ENCODE measurements around the gene JPT2.
"Not testable (repeated sequence)": the region's sequence is repeated elsewhere in the genome, so short reads cannot be mapped to it uniquely, and the experiment has no call there.

JPT2 gene

GRCh38 chr16:1712791-1713261 lies 34.7 kb downstream of the JPT2 start:
- DNase-seq (ENCODE audit: insufficient read length, low spot score): no peak
- TF ChIP-seq TAF1 (IDR thresholded peaks at IDR 0.05; ENCODE audit: low read depth, low read length): no peak
- TF ChIP-seq PAX5 (IDR thresholded peaks at IDR 0.05; ENCODE audit: insufficient read depth, low read length, severe bottlenecking): no peak
- TF ChIP-seq SPI1 (IDR thresholded peaks at IDR 0.05; ENCODE audit: low read depth, low read length): no peak
- TF ChIP-seq POLR2A (IDR thresholded peaks at IDR 0.05; ENCODE audit: low read depth, low read length): no peak
- no peak for TF ChIP-seq POLR2AphosphoS5 (IDR thresholded peaks at IDR 0.05; ENCODE audit: low read depth, low read length)
- TF ChIP-seq POU2F2 (IDR thresholded peaks at IDR 0.05; ENCODE audit: low read depth, low read length): no peak
- no peak for FAIRE-seq

GRCh38 chr16:1713331-1713730 lies 35.3 kb downstream of the JPT2 start:
- FAIRE-seq (no peak), DNase-seq (ENCODE audit: insufficient read length, low spot score) (no peak)
- TF ChIP-seq PAX5 (IDR thresholded peaks at IDR 0.05; ENCODE audit: insufficient read depth, low read length, severe bottlenecking) (no peak), POLR2AphosphoS5 (IDR thresholded peaks at IDR 0.05; ENCODE audit: low read depth, low read length) (no peak), SPI1 (IDR thresholded peaks at IDR 0.05; ENCODE audit: low read depth, low read length) (no peak), POLR2A (IDR thresholded peaks at IDR 0.05; ENCODE audit: low read depth, low read length) (no peak), TAF1 (IDR thresholded peaks at IDR 0.05; ENCODE audit: low read depth, low read length) (no peak), POU2F2 (IDR thresholded peaks at IDR 0.05; ENCODE audit: low read depth, low read length) (no peak)

- TF ChIP-seq POU2F2 (IDR thresholded peaks at IDR 0.05; ENCODE audit: low read depth, low read length) (peak; percentile 98), TAF1 (IDR thresholded peaks at IDR 0.05; ENCODE audit: low read depth, low read length) (peak; percentile 21; the same call in 1 of the 2 replicates), PAX5 (IDR thresholded peaks at IDR 0.05; ENCODE audit: insufficient read depth, low read length, severe bottlenecking) (peak; percentile 95), SPI1 (IDR thresholded peaks at IDR 0.05; ENCODE audit: low read depth, low read length) (no peak), POLR2A (IDR thresholded peaks at IDR 0.05; ENCODE audit: low read depth, low read length) (peak; percentile 69), POLR2AphosphoS5 (IDR thresholded peaks at IDR 0.05; ENCODE audit: low read depth, low read length) (peak; percentile 72)
- FAIRE-seq (peak; percentile 98), DNase-seq (ENCODE audit: insufficient read length, low spot score) (no peak)
Measured at GRCh38 chr16:1713933-1714332, 35.9 kb downstream of the JPT2 start.

- DNase-seq (ENCODE audit: insufficient read length, low spot score): no peak
- no peak for FAIRE-seq
- no peak for TF ChIP-seq TAF1 (IDR thresholded peaks at IDR 0.05; ENCODE audit: low read depth, low read length)
- TF ChIP-seq PAX5 (IDR thresholded peaks at IDR 0.05; ENCODE audit: insufficient read depth, low read length, severe bottlenecking): no peak
- TF ChIP-seq POLR2A (IDR thresholded peaks at IDR 0.05; ENCODE audit: low read depth, low read length): no peak
- TF ChIP-seq POU2F2 (IDR thresholded peaks at IDR 0.05; ENCODE audit: low read depth, low read length): no peak
- TF ChIP-seq SPI1 (IDR thresholded peaks at IDR 0.05; ENCODE audit: low read depth, low read length): no peak
- TF ChIP-seq POLR2AphosphoS5 (IDR thresholded peaks at IDR 0.05; ENCODE audit: low read depth, low read length): no peak
Measured at GRCh38 chr16:1715220-1715619, 37.1 kb downstream of the JPT2 start.

- not testable (repeated sequence) for DNase-seq (ENCODE audit: insufficient read length, low spot score); FAIRE-seq
Measured at GRCh38 chr16:1718236-1718635, 40.2 kb downstream of the JPT2 start.

DNA sequence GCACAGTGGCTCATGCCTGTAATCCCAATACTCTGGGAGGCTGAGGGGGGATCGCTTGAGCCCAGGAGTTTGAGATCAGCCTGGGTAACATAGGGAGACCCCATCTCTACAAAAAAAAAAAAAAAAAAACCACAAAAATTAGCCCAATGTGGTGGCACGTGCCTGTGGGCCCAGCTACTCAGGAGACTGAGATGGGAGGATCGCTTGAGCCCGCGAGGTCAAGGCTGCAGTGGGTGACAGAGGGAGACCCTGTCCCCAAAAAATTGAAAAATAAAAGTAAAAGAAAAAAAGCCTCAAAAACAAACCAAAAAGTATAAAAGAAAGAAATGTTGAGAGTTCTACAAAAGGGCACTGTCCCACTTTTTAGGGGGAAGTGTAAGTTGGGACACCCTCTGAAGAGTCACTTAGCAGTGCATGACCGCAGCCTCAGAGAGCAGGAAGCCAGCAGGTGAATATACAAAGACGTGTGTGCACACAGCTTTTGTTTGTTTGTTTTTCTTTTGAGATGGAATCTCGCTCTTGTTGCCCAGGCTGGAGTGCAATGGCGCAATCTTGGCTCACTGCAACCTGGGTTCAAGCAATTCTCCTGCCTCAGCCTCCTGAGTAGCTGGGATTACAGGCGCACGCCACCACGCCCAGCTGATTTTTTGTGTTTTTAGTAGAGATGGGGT lies 41.6 kb downstream of the JPT2 start:
- not testable (repeated sequence) for DNase-seq (ENCODE audit: insufficient read length, low spot score)
- peak; percentile 9 for FAIRE-seq
- TF ChIP-seq SPI1 (IDR thresholded peaks at IDR 0.05; ENCODE audit: low read depth, low read length): peak; percentile 53

- FAIRE-seq (no peak), DNase-seq (ENCODE audit: insufficient read length, low spot score) (no peak)
Measured at GRCh38 chr16:1721372-1721771, 43.3 kb downstream of the JPT2 start.

GRCh38 chr16:1723450-1724147 lies 45.5 kb downstream of the JPT2 start:
- FAIRE-seq: no peak
- no peak for DNase-seq (ENCODE audit: insufficient read length, low spot score)
- TF ChIP-seq POLR2AphosphoS5 (IDR thresholded peaks at IDR 0.05; ENCODE audit: low read depth, low read length) (no peak), TAF1 (IDR thresholded peaks at IDR 0.05; ENCODE audit: low read depth, low read length) (no peak), SPI1 (IDR thresholded peaks at IDR 0.05; ENCODE audit: low read depth, low read length) (no peak), POU2F2 (IDR thresholded peaks at IDR 0.05; ENCODE audit: low read depth, low read length) (no peak), PAX5 (IDR thresholded peaks at IDR 0.05; ENCODE audit: insufficient read depth, low read length, severe bottlenecking) (no peak), POLR2A (IDR thresholded peaks at IDR 0.05; ENCODE audit: low read depth, low read length) (no peak)

More at GRCh38 chr16:1721372-1721771, 43.3 kb downstream of the JPT2 start:
- TF ChIP-seq SPI1 (IDR thresholded peaks at IDR 0.05; ENCODE audit: low read depth, low read length): no peak
- no peak for TF ChIP-seq PAX5 (IDR thresholded peaks at IDR 0.05; ENCODE audit: insufficient read depth, low read length, severe bottlenecking)
- no peak for TF ChIP-seq POU2F2 (IDR thresholded peaks at IDR 0.05; ENCODE audit: low read depth, low read length)
- TF ChIP-seq POLR2A (IDR thresholded peaks at IDR 0.05; ENCODE audit: low read depth, low read length): no peak
- no peak for TF ChIP-seq TAF1 (IDR thresholded peaks at IDR 0.05; ENCODE audit: low read depth, low read length)
- no peak for TF ChIP-seq POLR2AphosphoS5 (IDR thresholded peaks at IDR 0.05; ENCODE audit: low read depth, low read length)

- DNase-seq (ENCODE audit: insufficient read length, low spot score): no peak
- FAIRE-seq: no peak
- TF ChIP-seq TAF1 (IDR thresholded peaks at IDR 0.05; ENCODE audit: low read depth, low read length) (no peak), POLR2A (IDR thresholded peaks at IDR 0.05; ENCODE audit: low read depth, low read length) (no peak), SPI1 (IDR thresholded peaks at IDR 0.05; ENCODE audit: low read depth, low read length) (no peak)
Measured at GRCh38 chr16:1724491-1724890, 46.4 kb downstream of the JPT2 start.
